B cell (primary cell): ENCODE measurements around the gene PRR7. TPM values are rescaled to one million over a fixed set of nuclear protein-coding genes. Genes with fewer than 3 reads are reported as not detected.

Source experiments
- ATAC-seq: fragments of 200-7000 bp; cut with Tn5 transposase; one replicate; pipeline ENCODE4 v1.10.0; 2021; ENCODE audit warnings: low read depth, mild to moderate bottlenecking, moderate number of reproducible peaks, moderate library complexity
- CTCF ChIA-PET: fragments of 350-600 bp; sonication (Branson Sonifier 250); formaldehyde crosslinking; loops from one replicate; lab custom pipeline; 2021; ENCODE audit warnings: antibody characterized with exemption, inconsistent platforms; lab: Charles Lee
- POLR2A ChIA-PET: fragments of 350-600 bp; sonication (Branson Sonifier 250); formaldehyde crosslinking; loops from one replicate; lab custom pipeline; 2021; ENCODE audit warnings: antibody characterized with exemption; lab: Charles Lee
- DNase-seq: peaks from one replicate; pipeline ENCODE4 v3.0.0; 2013
- H2AFZ ChIP-seq: 2 replicates; pipeline ENCODE4 v1.6.1; 2012; ENCODE audit warnings: mild to moderate bottlenecking, low read depth, low read length; ENCODE audit not compliant: insufficient read depth, poor library complexity, severe bottlenecking
- H3K27ac ChIP-seq, 2 donors: 1 replicate in 1 of 2; 2 replicates in 1 of 2; pipeline ENCODE4 v1.5.1; 2012 to 2013; ENCODE audit warnings: low read length in 2 of 2, mild to moderate bottlenecking in 2 of 2, moderate library complexity in 1 of 2
- H3K27me3 ChIP-seq, 4 experiments: fragments of 200-600 bp in 1 of 4; sonication (generic) in 1 of 4; replicated peaks in 1 of 4; 1 replicate in 2 of 4; 2 replicates in 2 of 4; pipeline versions ENCODE4 v1.6.1 to v1.7.0; 2013 to 2016; ENCODE audit warnings: low read length in 3 of 4, mild to moderate bottlenecking in 2 of 4, mixed read lengths in 1 of 4, moderate library complexity in 1 of 4; ENCODE audit not compliant: insufficient read depth in 4 of 4, control insufficient read depth in 3 of 4; ENCODE audit errors: control extremely low read depth in 1 of 4
- H3K36me3 ChIP-seq, 2 experiments: replicated peaks in 1 of 2; 1 replicate in 1 of 2; 2 replicates in 1 of 2; pipeline versions ENCODE4 v1.6.1 to v1.7.1; 2013; ENCODE audit warnings: low read length in 1 of 2; ENCODE audit not compliant: insufficient read depth in 2 of 2, control insufficient read depth in 1 of 2; ENCODE audit errors: control extremely low read depth in 1 of 2, extremely low read depth in 1 of 2
- H3K4me1 ChIP-seq, 2 donors: fragments of 200-600 bp in 1 of 2; sonication (generic) in 1 of 2; 1 replicate in 1 of 2; 2 replicates in 1 of 2; pipeline versions ENCODE4 v1.5.1 to v1.6.1; 2013 to 2017; ENCODE audit warnings: low read length in 2 of 2; ENCODE audit not compliant: control insufficient read depth in 2 of 2, insufficient read depth in 2 of 2
- H3K4me2 ChIP-seq: replicated peaks from 2 replicates; pipeline ENCODE3; 2012; ENCODE audit warnings: mild to moderate bottlenecking, low read depth, low read length; ENCODE audit not compliant: poor library complexity, severe bottlenecking
- H3K4me3 ChIP-seq, 5 experiments: fragments of 200-600 bp in 1 of 5; sonication (generic) in 1 of 5; 1 replicate in 3 of 5; 2 replicates in 2 of 5; pipeline versions ENCODE4 v1.5.1 to v1.7.0; 2011 to 2016; ENCODE audit warnings: low read length in 4 of 5, mild to moderate bottlenecking in 4 of 5, low read depth in 2 of 5, control low read depth in 1 of 5, moderate library complexity in 1 of 5; ENCODE audit not compliant: insufficient read depth in 1 of 5; ENCODE audit errors: control extremely low read depth in 1 of 5, extremely low read depth in 1 of 5
- H3K79me2 ChIP-seq: fragments of 200-600 bp; sonication (generic); one replicate; pipeline ENCODE4 v1.6.0; 2016; ENCODE audit warnings: low read length; ENCODE audit not compliant: control insufficient read depth, insufficient read depth
- H3K9ac ChIP-seq: fragments of 200-600 bp; sonication (generic); 2 replicates; pipeline ENCODE4 v1.6.1; 2017; ENCODE audit warnings: mild to moderate bottlenecking, low read length, moderate library complexity
- H3K9me3 ChIP-seq, 3 donors: one replicate each; pipeline versions ENCODE4 v1.6.1 to v1.7.1; 2013; ENCODE audit warnings: low read length in 2 of 3; ENCODE audit not compliant: control insufficient read depth in 2 of 3, insufficient read depth in 1 of 3; ENCODE audit errors: control extremely low read depth in 1 of 3
- H4K20me1 ChIP-seq: 2 replicates; pipeline ENCODE4 v1.6.0; 2012; ENCODE audit warnings: mild to moderate bottlenecking, low read length; ENCODE audit not compliant: insufficient read depth, control insufficient read depth, poor library complexity, severe bottlenecking
- H3K27ac Mint-ChIP-seq: one replicate; pipeline ENCODE4 v1.8.0; 2021; ENCODE audit warnings: mixed read lengths
- H3K27me3 Mint-ChIP-seq: one replicate; pipeline ENCODE4 v1.8.0; 2021; ENCODE audit warnings: mixed read lengths
- H3K4me1 Mint-ChIP-seq: one replicate; pipeline ENCODE4 v1.8.0; 2021; ENCODE audit warnings: mixed read lengths
- H3K4me3 Mint-ChIP-seq: one replicate; pipeline ENCODE4 v1.8.0; 2021; ENCODE audit warnings: mixed read lengths
- H3K9me3 Mint-ChIP-seq: one replicate; pipeline ENCODE4 v1.8.0; 2022; ENCODE audit warnings: mixed read lengths; ENCODE audit not compliant: insufficient read depth
- CTCF ChIP-seq: fragments of 200-600 bp; IDR thresholded peaks from one replicate; pipeline ENCODE4 v1.8.0; 2022; ENCODE audit warnings: antibody characterized with exemption, mild to moderate bottlenecking
- EZH2 ChIP-seq: IDR thresholded peaks from 2 replicates; pipeline ENCODE4 v1.6.1; 2012; ENCODE audit warnings: borderline replicate concordance, low read depth, mild to moderate bottlenecking, moderate library complexity, low read length; ENCODE audit not compliant: insufficient read depth, poor library complexity, severe bottlenecking
- WGBS: methylation state at CpG from one replicate; pipeline ENCODE4 v1.1.5; 2013; ENCODE audit warnings: missing lambda C conversion rate; ENCODE audit not compliant: insufficient coverage; 5-methylcytosine and 5-hydroxymethylcytosine counted together
- intact Hi-C: fragments of 100-400 bp; cut with micrococcal nuclease; formaldehyde crosslinking; loops from one replicate; pipeline ENCODE4 v1.10.0; 2022
- polyA plus RNA-seq: library from polyadenylated mRNA; depleted of rRNA; stranded (reverse); fragments of >200 nt; gene quantifications from 2 replicates; pipeline ENCODE4 v1.2.3, GENCODE V29; 2012
- total RNA-seq, 2 donors: library from RNA; stranded (reverse); fragments of 120-200 nt in 1 of 2; gene quantifications; 1 replicate in 1 of 2; 2 replicates in 1 of 2; pipeline versions ENCODE4 v1.2.3 to v1.2.4, GENCODE V29; 2013 to 2022

PRR7 gene
- total and polyA plus RNA-seq, 2 donors (not counting 1 experiment from before 2014, with no cell fraction given) = 4.8 to 84.4 TPM

GRCh38 chr5:177427211-177427822 is 19.3 kb upstream of the PRR7 start:
- no peak overlapping the region for H2AFZ ChIP-seq
- H3K27ac ChIP-seq = peak overlapping the region; percentile 77 to 96
- WGBS = 1% methylated on average over 10 of the region's 11 CpGs
- ATAC-seq (no peak), DNase-seq (no peak)
- H3K27me3 ChIP-seq = no peaks in the 10 kb centered on the region
- intact Hi-C loops = loop anchor here (5.0 kb wide), 1 partner anchor 885 kb away; no protein-coding TSS in a partner anchor
- ChIA-PET POLR2A (interaction anchor here (0.6 to 2.6 kb wide), 7 partner anchors 9 to 82 kb away, joined by 3 to 34 read pairs (median 9); partner anchors contain the start of genes DOK3 and PRR7), CTCF (interaction anchor here (1.1 to 12.4 kb wide), 5 partner anchors 16 to 111 kb away, joined by 3 to 152 read pairs (median 137); partner anchors contain the start of gene PRR7)
- H3K27me3 Mint-ChIP-seq = no peaks in the 10 kb centered on the region
- peaks cover 60 to 62% of the 10 kb centered on the region in 2 donors for H3K4me1 ChIP-seq
- H3K79me2 ChIP-seq = peaks cover 40% of the 10 kb centered on the region
- peaks cover 62% of the 10 kb centered on the region for H3K4me1 Mint-ChIP-seq
- H3K36me3 ChIP-seq = peaks cover 0 to 36% of the 10 kb centered on the region in 2 experiments
- TF ChIP-seq EZH2 (no peak), CTCF (no peak)
- peak overlapping the region; percentile 82 for H3K9ac ChIP-seq
- peak overlapping the region; percentile 90 for H3K4me2 ChIP-seq
- H3K27ac Mint-ChIP-seq = peak overlapping the region; percentile 97
- peak overlapping the region; percentile 94 for H3K4me3 Mint-ChIP-seq
- H3K9me3 Mint-ChIP-seq = no peaks in the 10 kb centered on the region
- H3K9me3 ChIP-seq = no peaks in the 10 kb centered on the region
- H4K20me1 ChIP-seq = peaks cover 46% of the 10 kb centered on the region
- H3K4me3 ChIP-seq = peak overlapping the region; percentile 63 to 88 (median 78)
